ENCODE data around the gene RASAL2. TPM values are rescaled to one million over a fixed set of nuclear protein-coding genes. Genes with fewer than 3 reads are reported as not detected.

The RASAL2 gene
- total RNA-seq, 1 experiment from 2014 or later = 12.2 TPM

Other genes with a start within 250 kb of the RASAL2 start
- gene SEC16B, start 124.0 kb upstream of the RASAL2 start, total RNA-seq (2014; rRNA removed; shearing (Covaris generic)) = 0.36 and 0.46 TPM in 2 replicates

Data from Daoy (cell line).